PC-9 (cell line): ENCODE results near the gene TROAP. TPM values are rescaled to one million over a fixed set of nuclear protein-coding genes. Genes with fewer than 3 reads are reported as not detected.

Experiments
- BruUV-seq: library from RNA; stranded (reverse); fragments of 400-500 nt; replicated peaks from 2 replicates; lab custom pipeline; 2021; lab: Mats Ljungman, UMichigan
- CTCF ChIA-PET: fragments of 300-600 bp; sonication (Branson Sonifier 250); formaldehyde crosslinking; loops from one replicate; lab custom pipeline; 2022; ENCODE audit warnings: antibody characterized with exemption; lab: Charles Lee
- POLR2A ChIA-PET: fragments of 300-600 bp; sonication (Branson Sonifier 250); formaldehyde crosslinking; loops from one replicate; lab custom pipeline; 2022; ENCODE audit warnings: antibody characterized with exemption; ENCODE audit not compliant: unreplicated experiment; lab: Charles Lee
- DNase-seq, 2 experiments: peaks; one replicate each; pipeline versions ENCODE4 v3.0.0 to v3.0.0-alpha.2; 2015 to 2022; ENCODE audit warnings: mixed read lengths in 1 of 2
- H2AFZ ChIP-seq: fragments of 200-600 bp; sonication (generic); 2 replicates; pipeline ENCODE4 v1.8.1; 2017; ENCODE audit warnings: antibody characterized with exemption
- H3F3A ChIP-seq: fragments of 200-600 bp; sonication (generic); 2 replicates; pipeline ENCODE4 v1.8.1; 2017; ENCODE audit warnings: antibody characterized with exemption, mild to moderate bottlenecking, low read depth; ENCODE audit not compliant: insufficient read depth
- H3K27ac ChIP-seq: fragments of 200-600 bp; sonication (generic); 2 replicates; pipeline ENCODE4 v1.6.1; 2016; ENCODE audit warnings: mixed run types
- H3K27me3 ChIP-seq: fragments of 200-600 bp; sonication (generic); 2 replicates; pipeline ENCODE4 v1.6.1; 2016; ENCODE audit warnings: low read depth, mixed run types; ENCODE audit not compliant: insufficient read depth
- H3K36me3 ChIP-seq: fragments of 200-600 bp; sonication (generic); 2 replicates; pipeline ENCODE4 v1.6.1; 2016; ENCODE audit warnings: low read depth, mixed run types
- H3K4me1 ChIP-seq: fragments of 200-600 bp; sonication (generic); replicated peaks from 2 replicates; pipeline ENCODE4 v1.6.1; 2016; ENCODE audit warnings: mixed run types; ENCODE audit not compliant: insufficient read depth
- H3K4me2 ChIP-seq: fragments of 200-600 bp; sonication (generic); 2 replicates; pipeline ENCODE4 v1.6.1; 2017; ENCODE audit warnings: mixed run types
- H3K4me3 ChIP-seq: fragments of 200-600 bp; sonication (generic); 2 replicates; pipeline ENCODE4 v1.6.1; 2016; ENCODE audit warnings: mixed run types
- H3K79me2 ChIP-seq: fragments of 200-600 bp; sonication (generic); 2 replicates; pipeline ENCODE4 v1.6.1; 2017; ENCODE audit warnings: low read depth, mixed run types
- H3K9me2 ChIP-seq: fragments of 200-600 bp; sonication (generic); 2 replicates; pipeline ENCODE4 v1.8.1; 2017; ENCODE audit warnings: mild to moderate bottlenecking; ENCODE audit not compliant: insufficient read depth
- H3K9me3 ChIP-seq: fragments of 200-600 bp; sonication (generic); 2 replicates; pipeline ENCODE4 v1.8.1; 2016; ENCODE audit warnings: low read depth; ENCODE audit not compliant: insufficient read depth
- H4K20me1 ChIP-seq: fragments of 200-600 bp; sonication (generic); 2 replicates; pipeline ENCODE4 v1.8.1; 2017; ENCODE audit not compliant: insufficient read depth
- CTCF ChIP-seq: fragments of 200-600 bp; sonication (generic); conservative IDR thresholded peaks from 2 replicates; pipeline ENCODE4 v1.6.1; 2017; ENCODE audit warnings: mixed run types, antibody characterized with exemption, mild to moderate bottlenecking, moderate library complexity
- EZH2 ChIP-seq: fragments of 200-600 bp; sonication (generic); IDR thresholded peaks from 2 replicates; pipeline ENCODE4 v1.8.0; 2017; ENCODE audit warnings: antibody characterized with exemption, low read depth
- intact Hi-C: fragments of 100-400 bp; cut with micrococcal nuclease; formaldehyde crosslinking; loops from one replicate; pipeline ENCODE4 v1.10.0; 2022; ENCODE audit not compliant: unreplicated experiment
- total RNA-seq: library from RNA; stranded (reverse); gene quantifications from 2 replicates; pipeline ENCODE4 v1.2.3, GENCODE V29; 2021

TROAP gene
- total RNA-seq, 1 experiment from 2014 or later, result 79.9 TPM

- intact Hi-C loops, result no loop called here
- no peaks in the 10 kb centered on the region for H3K79me2 ChIP-seq
- no peaks in the 10 kb centered on the region for H3K9me3 ChIP-seq
- no peak for DNase-seq
- H3F3A ChIP-seq, result no peaks in the 10 kb centered on the region; the same call in 1 of the 2 replicates
- H3K4me3 ChIP-seq, result no peak overlapping the region
- no TSS peak for BruUV-seq
- H3K27me3 ChIP-seq, result no peaks in the 10 kb centered on the region
- H3K27ac ChIP-seq, result no peak overlapping the region
- no peaks in the 10 kb centered on the region for H4K20me1 ChIP-seq
- no peaks in the 10 kb centered on the region for H3K4me1 ChIP-seq
- TF ChIP-seq EZH2, result no peak
- TF ChIP-seq CTCF, result no peak
- H3K4me2 ChIP-seq, result no peak overlapping the region
- ChIA-PET CTCF (no interaction called here), POLR2A (interaction anchor here (1.3 kb wide), 1 partner anchor 15 kb away, joined by 4 read pairs; no protein-coding TSS in a partner anchor)
- no peaks in the 10 kb centered on the region for H3K36me3 ChIP-seq
- H3K9me2 ChIP-seq, result no peaks in the 10 kb centered on the region
- no peak overlapping the region for H2AFZ ChIP-seq
Observed at GRCh38 chr12:49283541-49284429, 39.3 kb upstream of the TROAP start.

- Histone ChIP-seq H2AFZ (no peak overlapping the region), H3K4me3 (no peak overlapping the region), H3K36me3 (no peaks in the 10 kb centered on the region), H3K27ac (no peak overlapping the region), H3K79me2 (no peaks in the 10 kb centered on the region), H3K4me2 (no peak overlapping the region), H4K20me1 (no peaks in the 10 kb centered on the region), H3K9me2 (no peaks in the 10 kb centered on the region), H3K4me1 (no peaks in the 10 kb centered on the region), H3K9me3 (no peaks in the 10 kb centered on the region), H3F3A (no peaks in the 10 kb centered on the region), H3K27me3 (no peaks in the 10 kb centered on the region)
- no TSS peak for BruUV-seq
- no peak for DNase-seq
- no peak for TF ChIP-seq EZH2
- TF ChIP-seq CTCF, result no peak
- ChIA-PET POLR2A (interaction anchor here (1.3 kb wide), 1 partner anchor 16 kb away, joined by 4 read pairs; no protein-coding TSS in a partner anchor), CTCF (interaction anchor here (0.7 kb wide), 1 partner anchor 288 kb away, joined by 4 read pairs; no protein-coding TSS in a partner anchor)
- intact Hi-C loops, result no loop called here
Observed at GRCh38 chr12:49284672-49285071, 38.4 kb upstream of the TROAP start.

GRCh38 chr12:49287876-49288275, 35.2 kb upstream of the TROAP start:
- H4K20me1 ChIP-seq, result no peaks in the 10 kb centered on the region
- CTCF ChIA-PET, result interaction anchor here (1.0 to 1.5 kb wide), 2 partner anchors 53 to 69 kb away, joined by 3 to 4 read pairs; no protein-coding TSS in a partner anchor
- POLR2A ChIA-PET, result no interaction called here
- no peaks in the 10 kb centered on the region for H3K36me3 ChIP-seq
- no peak for TF ChIP-seq EZH2
- no peak for TF ChIP-seq CTCF
- H2AFZ ChIP-seq, result no peak overlapping the region
- H3K79me2 ChIP-seq, result no peaks in the 10 kb centered on the region
- no peaks in the 10 kb centered on the region for H3K9me3 ChIP-seq
- H3F3A ChIP-seq, result no peaks in the 10 kb centered on the region
- no peak for DNase-seq
- intact Hi-C loops, result loop anchor here (1.0 to 2.0 kb wide), 2 partner anchors 59 to 69 kb away; partner anchors contain the start of gene DNAJC22
- no peaks in the 10 kb centered on the region for H3K27me3 ChIP-seq
- no peak overlapping the region for H3K27ac ChIP-seq
- no peak overlapping the region for H3K4me2 ChIP-seq
- H3K9me2 ChIP-seq, result no peaks in the 10 kb centered on the region
- no TSS peak for BruUV-seq
- no peak overlapping the region for H3K4me3 ChIP-seq
- no peaks in the 10 kb centered on the region for H3K4me1 ChIP-seq
